ENCODE results near the gene IL10RA.

GRCh38 chr11:117936973-117937372, 49.2 kb upstream of the IL10RA start:
- TF ChIP-seq EZH2 (IDR thresholded peaks at IDR 0.05; ENCODE audit: borderline replicate concordance, low read length) (no peak), CTCF (conservative IDR thresholded peaks at IDR 0.05 in 1 of 2, IDR thresholded peaks at IDR 0.05 in 1 of 2; ENCODE audit: extremely low read depth in 1 of 2, insufficient read depth in 1 of 2, low read depth in 1 of 2, low read length in 2 of 2) (no peak)

All from mammary epithelial cell (primary cell).